B cell (primary cell): ENCODE measurements around the gene HSD17B14. TPM values are rescaled to one million over a fixed set of nuclear protein-coding genes. Genes with fewer than 3 reads are reported as not detected.

ENCODE experiments used
- ATAC-seq: fragments of 200-7000 bp; cut with Tn5 transposase; one replicate; pipeline ENCODE4 v1.10.0; 2021; ENCODE audit warnings: low read depth, mild to moderate bottlenecking, moderate number of reproducible peaks, moderate library complexity
- CTCF ChIA-PET: fragments of 350-600 bp; sonication (Branson Sonifier 250); formaldehyde crosslinking; loops from one replicate; lab custom pipeline; 2021; ENCODE audit warnings: antibody characterized with exemption, inconsistent platforms; lab: Charles Lee
- POLR2A ChIA-PET: fragments of 350-600 bp; sonication (Branson Sonifier 250); formaldehyde crosslinking; loops from one replicate; lab custom pipeline; 2021; ENCODE audit warnings: antibody characterized with exemption; lab: Charles Lee
- DNase-seq: peaks from one replicate; pipeline ENCODE4 v3.0.0; 2013
- H2AFZ ChIP-seq: 2 replicates; pipeline ENCODE4 v1.6.1; 2012; ENCODE audit warnings: mild to moderate bottlenecking, low read depth, low read length; ENCODE audit not compliant: insufficient read depth, poor library complexity, severe bottlenecking
- H3K27ac ChIP-seq, 2 donors: 1 replicate in 1 of 2; 2 replicates in 1 of 2; pipeline ENCODE4 v1.5.1; 2012 to 2013; ENCODE audit warnings: low read length in 2 of 2, mild to moderate bottlenecking in 2 of 2, moderate library complexity in 1 of 2
- H3K27me3 ChIP-seq, 4 experiments: fragments of 200-600 bp in 1 of 4; sonication (generic) in 1 of 4; replicated peaks in 1 of 4; 1 replicate in 2 of 4; 2 replicates in 2 of 4; pipeline versions ENCODE4 v1.6.1 to v1.7.0; 2013 to 2016; ENCODE audit warnings: low read length in 3 of 4, mild to moderate bottlenecking in 2 of 4, mixed read lengths in 1 of 4, moderate library complexity in 1 of 4; ENCODE audit not compliant: insufficient read depth in 4 of 4, control insufficient read depth in 3 of 4; ENCODE audit errors: control extremely low read depth in 1 of 4
- H3K36me3 ChIP-seq, 2 experiments: replicated peaks in 1 of 2; 1 replicate in 1 of 2; 2 replicates in 1 of 2; pipeline versions ENCODE4 v1.6.1 to v1.7.1; 2013; ENCODE audit warnings: low read length in 1 of 2; ENCODE audit not compliant: insufficient read depth in 2 of 2, control insufficient read depth in 1 of 2; ENCODE audit errors: control extremely low read depth in 1 of 2, extremely low read depth in 1 of 2
- H3K4me1 ChIP-seq, 2 donors: fragments of 200-600 bp in 1 of 2; sonication (generic) in 1 of 2; 1 replicate in 1 of 2; 2 replicates in 1 of 2; pipeline versions ENCODE4 v1.5.1 to v1.6.1; 2013 to 2017; ENCODE audit warnings: low read length in 2 of 2; ENCODE audit not compliant: control insufficient read depth in 2 of 2, insufficient read depth in 2 of 2
- H3K4me2 ChIP-seq: replicated peaks from 2 replicates; pipeline ENCODE3; 2012; ENCODE audit warnings: mild to moderate bottlenecking, low read depth, low read length; ENCODE audit not compliant: poor library complexity, severe bottlenecking
- H3K4me3 ChIP-seq, 5 experiments: fragments of 200-600 bp in 1 of 5; sonication (generic) in 1 of 5; 1 replicate in 3 of 5; 2 replicates in 2 of 5; pipeline versions ENCODE4 v1.5.1 to v1.7.0; 2011 to 2016; ENCODE audit warnings: low read length in 4 of 5, mild to moderate bottlenecking in 4 of 5, low read depth in 2 of 5, control low read depth in 1 of 5, moderate library complexity in 1 of 5; ENCODE audit not compliant: insufficient read depth in 1 of 5; ENCODE audit errors: control extremely low read depth in 1 of 5, extremely low read depth in 1 of 5
- H3K79me2 ChIP-seq: fragments of 200-600 bp; sonication (generic); one replicate; pipeline ENCODE4 v1.6.0; 2016; ENCODE audit warnings: low read length; ENCODE audit not compliant: control insufficient read depth, insufficient read depth
- H3K9ac ChIP-seq: fragments of 200-600 bp; sonication (generic); 2 replicates; pipeline ENCODE4 v1.6.1; 2017; ENCODE audit warnings: mild to moderate bottlenecking, low read length, moderate library complexity
- H3K9me3 ChIP-seq, 3 donors: one replicate each; pipeline versions ENCODE4 v1.6.1 to v1.7.1; 2013; ENCODE audit warnings: low read length in 2 of 3; ENCODE audit not compliant: control insufficient read depth in 2 of 3, insufficient read depth in 1 of 3; ENCODE audit errors: control extremely low read depth in 1 of 3
- H4K20me1 ChIP-seq: 2 replicates; pipeline ENCODE4 v1.6.0; 2012; ENCODE audit warnings: mild to moderate bottlenecking, low read length; ENCODE audit not compliant: insufficient read depth, control insufficient read depth, poor library complexity, severe bottlenecking
- H3K27ac Mint-ChIP-seq: one replicate; pipeline ENCODE4 v1.8.0; 2021; ENCODE audit warnings: mixed read lengths
- H3K27me3 Mint-ChIP-seq: one replicate; pipeline ENCODE4 v1.8.0; 2021; ENCODE audit warnings: mixed read lengths
- H3K4me1 Mint-ChIP-seq: one replicate; pipeline ENCODE4 v1.8.0; 2021; ENCODE audit warnings: mixed read lengths
- H3K4me3 Mint-ChIP-seq: one replicate; pipeline ENCODE4 v1.8.0; 2021; ENCODE audit warnings: mixed read lengths
- H3K9me3 Mint-ChIP-seq: one replicate; pipeline ENCODE4 v1.8.0; 2022; ENCODE audit warnings: mixed read lengths; ENCODE audit not compliant: insufficient read depth
- CTCF ChIP-seq: fragments of 200-600 bp; IDR thresholded peaks from one replicate; pipeline ENCODE4 v1.8.0; 2022; ENCODE audit warnings: antibody characterized with exemption, mild to moderate bottlenecking
- EZH2 ChIP-seq: IDR thresholded peaks from 2 replicates; pipeline ENCODE4 v1.6.1; 2012; ENCODE audit warnings: borderline replicate concordance, low read depth, mild to moderate bottlenecking, moderate library complexity, low read length; ENCODE audit not compliant: insufficient read depth, poor library complexity, severe bottlenecking
- WGBS: methylation state at CpG from one replicate; pipeline ENCODE4 v1.1.5; 2013; ENCODE audit warnings: missing lambda C conversion rate; ENCODE audit not compliant: insufficient coverage; 5-methylcytosine and 5-hydroxymethylcytosine counted together
- intact Hi-C: fragments of 100-400 bp; cut with micrococcal nuclease; formaldehyde crosslinking; loops from one replicate; pipeline ENCODE4 v1.10.0; 2022
- polyA plus RNA-seq: library from polyadenylated mRNA; depleted of rRNA; stranded (reverse); fragments of >200 nt; gene quantifications from 2 replicates; pipeline ENCODE4 v1.2.3, GENCODE V29; 2012
- total RNA-seq, 2 donors: library from RNA; stranded (reverse); fragments of 120-200 nt in 1 of 2; gene quantifications; 1 replicate in 1 of 2; 2 replicates in 1 of 2; pipeline versions ENCODE4 v1.2.3 to v1.2.4, GENCODE V29; 2013 to 2022

Gene HSD17B14
- total and polyA plus RNA-seq, 2 donors (not counting 1 experiment from before 2014, with no cell fraction given) = 2.5 to 2.9 TPM

GRCh38 chr19:48866692-48867091 lies 30.4 kb upstream of the HSD17B14 start:
- Histone ChIP-seq H3K4me3 (no peak overlapping the region), H3K36me3 (no peaks in the 10 kb centered on the region), H3K9me3 (no peaks in the 10 kb centered on the region), H2AFZ (no peak overlapping the region), H3K79me2 (no peaks in the 10 kb centered on the region), H4K20me1 (no peaks in the 10 kb centered on the region), H3K27me3 (peaks cover 0 to 7% (median 0%) of the 10 kb centered on the region in 4 experiments), H3K4me2 (no peak overlapping the region), H3K9ac (no peak overlapping the region), H3K4me1 (peaks cover 0 to under 1% of the 10 kb centered on the region in 2 donors), H3K27ac (no peak overlapping the region)
- intact Hi-C loops = no loop called here
- no peak for ATAC-seq
- Mint-ChIP-seq H3K4me1 (no peaks in the 10 kb centered on the region), H3K4me3 (no peak overlapping the region), H3K27me3 (peaks cover 16% of the 10 kb centered on the region), H3K27ac (no peak overlapping the region), H3K9me3 (no peaks in the 10 kb centered on the region)
- TF ChIP-seq EZH2 (no peak), CTCF (no peak)
- DNase-seq = no peak
- POLR2A ChIA-PET = no interaction called here
- whole genome bisulfite sequencing = 84% methylated on average over 5 of the region's 6 CpGs
- CTCF ChIA-PET = no interaction called here

GRCh38 chr19:48862827-48863226 lies 26.5 kb upstream of the HSD17B14 start:
- H3K9me3 Mint-ChIP-seq = no peaks in the 10 kb centered on the region
- H3K9me3 ChIP-seq = peaks cover 0 to 3% (median 0%) of the 10 kb centered on the region in 3 donors
- ChIA-PET CTCF (no interaction called here), POLR2A (no interaction called here)
- peaks cover 12% of the 10 kb centered on the region for H3K27me3 Mint-ChIP-seq
- no peak overlapping the region for H3K27ac ChIP-seq
- H3K4me1 Mint-ChIP-seq = peaks cover 10% of the 10 kb centered on the region
- DNase-seq (no peak), ATAC-seq (no peak)
- H3K27ac Mint-ChIP-seq = no peak overlapping the region
- no peaks in the 10 kb centered on the region for H3K36me3 ChIP-seq
- no peak overlapping the region for H3K9ac ChIP-seq
- H3K27me3 ChIP-seq = peaks cover 0 to 5% (median 0%) of the 10 kb centered on the region in 4 experiments
- no peaks in the 10 kb centered on the region for H4K20me1 ChIP-seq
- intact Hi-C loops = no loop called here
- no peak overlapping the region for H3K4me3 Mint-ChIP-seq
- TF ChIP-seq EZH2 = no peak
- no peak for TF ChIP-seq CTCF
- no peaks in the 10 kb centered on the region for H3K79me2 ChIP-seq
- H3K4me3 ChIP-seq = no peak overlapping the region
- peaks cover 5 to 14% of the 10 kb centered on the region in 2 donors for H3K4me1 ChIP-seq
- WGBS = 78% methylated on average over 5 of the region's 7 CpGs
- no peak overlapping the region for H2AFZ ChIP-seq
- H3K4me2 ChIP-seq = no peak overlapping the region
